K562 (cell line): ENCODE measurements around the gene CTXN3. TPM values are rescaled to one million over a fixed set of nuclear protein-coding genes. Genes with fewer than 3 reads are reported as not detected.

Experiments used
- ATAC-seq: fragments of 200-7000 bp; cut with Tn5 transposase; 3 replicates; pipeline ENCODE4 v1.9.1; 2020; ENCODE audit warnings: moderate library complexity
- BruUV-seq: library from RNA; stranded (reverse); fragments of 400-500 nt; replicated peaks from 2 replicates; lab custom pipeline; 2021; lab: Mats Ljungman, UMichigan
- CTCF ChIA-PET: fragments of 300-600 bp; formaldehyde crosslinking; extraction: SDS; loops from one replicate; lab custom pipeline; 2021; ENCODE audit warnings: low intra/inter-chr PET ratio; lab: Yijun Ruan, JAX
- POLR2A ChIA-PET: fragments of 300-600, 350-650 bp; sonication (Branson Sonifier 250); formaldehyde crosslinking; extraction: SDS; loops from one replicate; lab custom pipeline; 2021; ENCODE audit warnings: antibody characterized with exemption, inconsistent platforms; lab: Yijun Ruan, JAX
- DNase-seq, 4 experiments: peaks; one replicate each; pipeline versions ENCODE4 v3.0.0 to v3.0.0-alpha.2; 2011 to 2018; ENCODE audit warnings: low spot score in 3 of 4, mixed read lengths in 3 of 4; ENCODE audit errors: extremely low read depth in 1 of 4
- FAIRE-seq: peaks from 2 replicates; lab custom pipeline; 2011; peaks lifted over from hg19 to GRCh38; lab: Jason Lieb, UNC
- H2AFZ ChIP-seq: 2 replicates; pipeline ENCODE4 v1.6.0; 2011; ENCODE audit warnings: low read depth, low read length, control low read depth, inconsistent platforms
- H3K27ac ChIP-seq: fragments of 200-600 bp; 3 replicates; pipeline ENCODE4 v1.8.0; 2011; ENCODE audit warnings: low read depth, mild to moderate bottlenecking, control low read depth, inconsistent platforms, low read length, moderate library complexity, mixed read lengths; ENCODE audit errors: extremely low read depth
- H3K27me3 ChIP-seq, 2 experiments: fragments of 300-600 bp in 1 of 2; 2 replicates in 1 of 2; 3 replicates in 1 of 2; pipeline versions ENCODE4 v1.6.0 to v1.8.0; 2011; ENCODE audit warnings: inconsistent platforms in 2 of 2, low read length in 2 of 2, mild to moderate bottlenecking in 1 of 2, mixed read lengths in 1 of 2, moderate library complexity in 1 of 2; ENCODE audit not compliant: control insufficient read depth in 2 of 2, insufficient read depth in 2 of 2
- H3K36me3 ChIP-seq: fragments of 300-600 bp; 3 replicates; pipeline ENCODE4 v1.8.0; 2011; ENCODE audit warnings: mild to moderate bottlenecking, low read length, inconsistent platforms; ENCODE audit not compliant: control insufficient read depth, insufficient read depth
- H3K4me1 ChIP-seq, 2 experiments: fragments of 200-600 bp in 1 of 2; replicated peaks in 1 of 2; 2 replicates in 1 of 2; 3 replicates in 1 of 2; pipeline versions ENCODE4 v1.5.1 to v1.8.0; 2011; ENCODE audit warnings: inconsistent platforms in 2 of 2, low read length in 2 of 2, mild to moderate bottlenecking in 1 of 2, mixed read lengths in 1 of 2, moderate library complexity in 1 of 2; ENCODE audit not compliant: control insufficient read depth in 2 of 2, insufficient read depth in 2 of 2
- H3K4me2 ChIP-seq: 2 replicates; pipeline ENCODE4 v1.6.1; 2011; ENCODE audit warnings: low read length, control low read depth, inconsistent platforms, mixed read lengths; ENCODE audit not compliant: insufficient read depth
- H3K4me3 ChIP-seq: fragments of 200-600 bp; sonication (generic), shearing (Covaris generic); 2 replicates; pipeline ENCODE4 v1.5.1; 2016; ENCODE audit warnings: control low read depth, inconsistent platforms
- H3K79me2 ChIP-seq: fragments of 200-600 bp; 3 replicates; pipeline ENCODE4 v1.8.0; 2011; ENCODE audit warnings: low read length, inconsistent platforms; ENCODE audit not compliant: control insufficient read depth, insufficient read depth
- H3K9ac ChIP-seq, 2 experiments: 2 replicates each; pipeline versions ENCODE4 v1.6.0 to v1.6.1; 2011; ENCODE audit warnings: low read depth in 2 of 2, low read length in 2 of 2, control low read depth in 1 of 2, inconsistent platforms in 1 of 2, mild to moderate bottlenecking in 1 of 2, mixed read lengths in 1 of 2; ENCODE audit not compliant: insufficient read depth in 1 of 2
- H3K9me1 ChIP-seq: one replicate; pipeline ENCODE4 v1.6.0; 2011; ENCODE audit warnings: inconsistent platforms, mild to moderate bottlenecking, low read length, moderate library complexity; ENCODE audit not compliant: control insufficient read depth, insufficient read depth
- H3K9me3 ChIP-seq: replicated peaks from 2 replicates; pipeline ENCODE4 v1.5.1; 2011; ENCODE audit warnings: low read depth, low read length, inconsistent platforms; ENCODE audit not compliant: control insufficient read depth, insufficient read depth
- H4K20me1 ChIP-seq: replicated peaks from 2 replicates; pipeline ENCODE4 v1.6.1; 2011; ENCODE audit warnings: low read length, inconsistent platforms, mixed read lengths; ENCODE audit not compliant: control insufficient read depth, insufficient read depth
- CEBPG ChIP-seq, 3 experiments: fragments of 200-800 bp in 1 of 3; sonication (Bioruptor generic) in 1 of 3; sonication (generic) in 1 of 3; formaldehyde crosslinking in 1 of 3; IDR thresholded peaks in 2 of 3; conservative IDR thresholded peaks in 1 of 3; 2 replicates each; pipeline versions ENCODE4 v1.6.1 to v1.8.0; 2016 to 2022; ENCODE audit warnings: missing compliant biosample characterization in 2 of 3, missing genetic modification characterization in 2 of 3, mild to moderate bottlenecking in 1 of 3, missing genetic modification reagents in 1 of 3
- GABPA ChIP-seq: fragments of 200-800 bp; sonication (Bioruptor generic); conservative IDR thresholded peaks from 2 replicates; pipeline ENCODE4 v1.6.1; 2016; ENCODE audit warnings: low read depth, missing genetic modification characterization, missing compliant biosample characterization
- HDAC2 ChIP-seq: fragments of 450-650 bp; IDR thresholded peaks from 2 replicates; pipeline ENCODE4 v1.6.1; 2016; ENCODE audit warnings: mild to moderate bottlenecking
- MIER1 ChIP-seq: fragments of 450-650 bp; IDR thresholded peaks from 2 replicates; pipeline ENCODE4 v1.6.1; 2016; ENCODE audit warnings: antibody characterized with exemption, mild to moderate bottlenecking, low read depth
- NR4A1 ChIP-seq, 2 experiments: fragments of 250-450 bp in 1 of 2; fragments of 450-650 bp in 1 of 2; sonication (Bioruptor Pico) in 1 of 2; IDR thresholded peaks; 2 replicates each; pipeline versions ENCODE4 v1.4.0 to v1.6.1; 2016 to 2020; ENCODE audit warnings: mild to moderate bottlenecking in 2 of 2, missing compliant biosample characterization in 1 of 2, missing genetic modification characterization in 1 of 2, moderate library complexity in 1 of 2
- RFX1 ChIP-seq: fragments of 450-650 bp; IDR thresholded peaks from 2 replicates; pipeline ENCODE4 v1.6.1; 2016; ENCODE audit warnings: mild to moderate bottlenecking, moderate library complexity
- RFX7 ChIP-seq: fragments of 250-450 bp; sonication (Bioruptor Pico); IDR thresholded peaks from 2 replicates; pipeline ENCODE4 v1.5.1; 2021; ENCODE audit warnings: mild to moderate bottlenecking
- RUNX1 ChIP-seq: sonication (generic); IDR thresholded peaks from 2 replicates; pipeline ENCODE4 v1.6.1; 2016; ENCODE audit warnings: antibody characterized with exemption, low read depth
- SRSF3 ChIP-seq: fragments of 200-400 bp; formaldehyde crosslinking; IDR thresholded peaks from 2 replicates; pipeline ENCODE4 v1.6.1; 2016; ENCODE audit warnings: mild to moderate bottlenecking, low read length, moderate library complexity; ENCODE audit not compliant: insufficient read depth
- ZNF717 ChIP-seq: fragments of 250-450 bp; sonication (Bioruptor Pico); IDR thresholded peaks from 2 replicates; pipeline ENCODE4 v1.5.0; 2021
- in situ Hi-C: fragments of 300-500 bp; cut with MboI; formaldehyde crosslinking; loops from 4 replicates; pipeline ENCODE4 v1.15.0; 2018; ENCODE audit warnings: inconsistent platforms, mixed read lengths
- intact Hi-C: fragments of 100-400 bp; cut with micrococcal nuclease; formaldehyde crosslinking; loops from 2 replicates; pipeline ENCODE4 v1.14.2; 2022
- polyA plus RNA-seq, 8 experiments: library from polyadenylated mRNA; depleted of rRNA in 4 of 8; stranded (reverse) in 5 of 8; unstranded in 3 of 8; fragments of >200 nt; fragmentation: Nextera tagmentation in 2 of 8; fragmentation: Illumina TruSeq in 1 of 8; extraction: Ambion mirVana in 2 of 8; extraction: Trizol in 1 of 8; gene quantifications; 2 replicates each; pipeline versions ENCODE4 v1.2.1 to v1.2.3, GENCODE V29; 2011 to 2014; ENCODE audit warnings: inconsistent platforms in 1 of 8, missing spikeins in 1 of 8
- total RNA-seq, 7 experiments: library from RNA; depleted of rRNA in 6 of 7; stranded (reverse); fragments of >200 nt in 6 of 7; fragmentation: Illumina TruSeq in 2 of 7; extraction: Trizol in 2 of 7; gene quantifications; 2 replicates each; pipeline versions ENCODE4 v1.2.1 to v1.2.3, GENCODE V29; 2011 to 2021; ENCODE audit warnings: low replicate concordance in 1 of 7
- TF ChIP-seq, protein P1 (sequence below): fragments of 250-450 bp; sonication (Bioruptor Pico); IDR thresholded peaks from 2 replicates; pipeline ENCODE4 v1.6.1; 2021; ENCODE audit warnings: mild to moderate bottlenecking

CTXN3 gene
- total and polyA plus RNA-seq, 9 of the 15 experiments (the other 6 are each of a cell fraction or from before 2014, with no cell fraction given): not detected

GRCh38 chr5:127695346-127695745 is 46.5 kb downstream of the CTXN3 start:
- Histone ChIP-seq H3K9ac (no peak overlapping the region), H3K36me3 (no peaks in the 10 kb centered on the region), H3K4me3 (no peak overlapping the region), H4K20me1 (no peaks in the 10 kb centered on the region), H3K4me1 (no peaks in the 10 kb centered on the region), H3K4me2 (no peak overlapping the region)
- no TSS peak for BruUV-seq
- DNase-seq: no peak
- in situ Hi-C loops (no loop called here), intact Hi-C loops (no loop called here)
- FAIRE-seq: no peak
- POLR2A ChIA-PET: no interaction called here
- TF ChIP-seq CEBPG (CRISPR knock-in tag; IDR thresholded peaks at IDR 0.05) (no peak), CEBPG (tag; conservative IDR thresholded peaks at IDR 0.05 in 1 of 2, IDR thresholded peaks at IDR 0.05 in 1 of 2) (no peak), SRSF3 (no peak), RUNX1 (no peak), GABPA (tag) (no peak), MIER1 (no peak), RFX7 (no peak), NR4A1 (CRISPR knock-in tag; IDR thresholded peaks at IDR 0.05) (no peak), NR4A1 (tag; IDR thresholded peaks at IDR 0.05) (no peak), ZNF717 (no peak), RFX1 (no peak), HDAC2 (no peak)
- TF ChIP-seq, protein P1, sequence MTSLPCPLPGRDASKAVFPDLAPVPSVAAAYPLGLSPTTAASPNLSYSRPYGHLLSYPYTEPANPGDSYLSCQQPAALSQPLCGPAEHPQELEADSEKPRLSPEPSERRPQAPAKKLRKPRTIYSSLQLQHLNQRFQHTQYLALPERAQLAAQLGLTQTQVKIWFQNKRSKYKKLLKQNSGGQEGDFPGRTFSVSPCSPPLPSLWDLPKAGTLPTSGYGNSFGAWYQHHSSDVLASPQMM (CRISPR knock-in tag): no peak
- TF ChIP-seq, all 486 proteins: peak for 0
- Histone ChIP-seq H2AFZ (no peak overlapping the region), H3K27ac (no peak overlapping the region), H3K9me1 (no peaks in the 10 kb centered on the region), H3K27me3 (no peaks in the 10 kb centered on the region), H3K79me2 (no peaks in the 10 kb centered on the region), H3K9me3 (no peaks in the 10 kb centered on the region)
- CTCF ChIA-PET: no interaction called here
- ATAC-seq: no peak
